Gastrocnemius medialis (tissue), 4 donors: ENCODE data around the gene CMTM1. TPM values are rescaled to one million over a fixed set of nuclear protein-coding genes. Genes with fewer than 3 reads are reported as not detected.

ENCODE experiments used
- ATAC-seq, 2 donors: fragments of 150-250 bp; one replicate each; pipeline ENCODE4 v1.9.1; 2016
- DNase-seq, 2 donors: peaks; one replicate each; pipeline ENCODE4 v3.0.0-alpha.2; 2019
- H3K27ac ChIP-seq, 4 donors: fragments of 200-600 bp; sonication (generic); 1 replicate in 1 of 4; 2 replicates in 3 of 4; pipeline ENCODE4 v1.5.1; 2016 to 2018; ENCODE audit warnings: mild to moderate bottlenecking in 2 of 4, moderate library complexity in 1 of 4
- H3K27me3 ChIP-seq, 3 donors: fragments of 200-600 bp; sonication (generic) in 2 of 3; 1 replicate in 1 of 3; 2 replicates in 2 of 3; pipeline versions ENCODE4 v1.5.1 to v1.6.0; 2016 to 2019; ENCODE audit warnings: mild to moderate bottlenecking in 1 of 3, moderate library complexity in 1 of 3
- H3K36me3 ChIP-seq, 2 donors: fragments of 200-600 bp; sonication (generic) in 1 of 2; one replicate each; pipeline ENCODE4 v1.5.1; 2017 to 2018
- H3K4me1 ChIP-seq, 2 donors: fragments of 200-600 bp; sonication (generic) in 1 of 2; one replicate each; pipeline ENCODE4 v1.5.1; 2016 to 2017; ENCODE audit warnings: mild to moderate bottlenecking in 2 of 2
- H3K4me3 ChIP-seq, 4 donors: fragments of 200-600 bp; sonication (generic) in 3 of 4; 1 replicate in 1 of 4; 2 replicates in 3 of 4; pipeline ENCODE4 v1.5.1; 2016 to 2019; ENCODE audit warnings: mild to moderate bottlenecking in 2 of 4
- H3K9me3 ChIP-seq, 3 donors: fragments of 200-600 bp; sonication (generic) in 2 of 3; 1 replicate in 1 of 3; 2 replicates in 2 of 3; pipeline ENCODE4 v1.5.1; 2016 to 2019
- CTCF ChIP-seq, 5 experiments: fragments of 450-650 bp in 3 of 5; fragments of 200-600 bp in 2 of 5; sonication (generic) in 2 of 5; IDR thresholded peaks in 4 of 5; conservative IDR thresholded peaks in 1 of 5; 1 replicate in 4 of 5; 2 replicates in 1 of 5; pipeline ENCODE4 v1.5.1; 2016 to 2019; ENCODE audit warnings: antibody characterized with exemption in 5 of 5, mild to moderate bottlenecking in 3 of 5, moderate library complexity in 3 of 5
- POLR2A ChIP-seq, 2 donors: fragments of 450-650 bp; IDR thresholded peaks; one replicate each; pipeline ENCODE4 v1.6.1; 2017; ENCODE audit warnings: antibody characterized with exemption in 2 of 2, mild to moderate bottlenecking in 2 of 2, moderate library complexity in 2 of 2
- in situ Hi-C, 4 donors: fragments of 200-750 bp; cut with MboI; loops; one replicate each; pipeline versions ENCODE4 v1.15.0 to v1.8.0; 2017; ENCODE audit warnings: low sequenced_read_pairs in 4 of 4
- intact Hi-C: fragments of 100-400 bp; cut with DNase I; formaldehyde crosslinking; loops from one replicate; pipeline ENCODE4 v1.15.1; 2023; ENCODE audit warnings: low total_unique reads
- total RNA-seq, 4 donors: library from RNA; depleted of rRNA; stranded (reverse); fragments of >200 nt; gene quantifications; one replicate each; pipeline versions ENCODE4 v1.1.0 to v1.2.3, GENCODE V29; 2016

Gene CMTM1
- total RNA-seq, 4 donors from 2014 or later: 0.31 TPM; not detected in 3

GRCh38 chr16:66538910-66539309, 27.3 kb upstream of the CMTM1 start:
- Histone ChIP-seq H3K27ac (peak overlapping the region in 2 of 4 donors; percentile 22 to 60), H3K9me3 (no peaks in the 10 kb centered on the region), H3K4me3 (no peak overlapping the region), H3K36me3 (peaks cover 0 to 44% of the 10 kb centered on the region in 2 donors), H3K4me1 (peaks cover 10 to 16% of the 10 kb centered on the region in 2 donors), H3K27me3 (no peaks in the 10 kb centered on the region)
- in situ Hi-C loops: no loop called here
- ATAC-seq (peak; percentile 39 to 62), DNase-seq (no peak)
- intact Hi-C loops: no loop called here
- TF ChIP-seq POLR2A (IDR thresholded peaks at IDR 0.05) (no peak), CTCF (IDR thresholded peaks at IDR 0.05 in 4 of 5, conservative IDR thresholded peaks at IDR 0.05 in 1 of 5) (no peak)

- ATAC-seq (no peak), DNase-seq (no peak)
- Histone ChIP-seq H3K27ac (no peak overlapping the region), H3K36me3 (peaks cover 0 to 44% of the 10 kb centered on the region in 2 donors), H3K27me3 (no peaks in the 10 kb centered on the region), H3K4me1 (peaks cover 7 to 8% of the 10 kb centered on the region in 2 donors), H3K9me3 (no peaks in the 10 kb centered on the region), H3K4me3 (no peak overlapping the region)
- intact Hi-C loops: no loop called here
- in situ Hi-C loops: no loop called here
- TF ChIP-seq POLR2A (IDR thresholded peaks at IDR 0.05): no peak
These were observed 26.4 kb upstream of the CMTM1 start for GRCh38 chr16:66539623-66540469.

GRCh38 chr16:66541388-66542355, 24.6 kb upstream of the CMTM1 start:
- Histone ChIP-seq H3K27ac (no peak overlapping the region), H3K36me3 (peaks cover 0 to 31% of the 10 kb centered on the region in 2 donors), H3K9me3 (no peaks in the 10 kb centered on the region), H3K27me3 (no peaks in the 10 kb centered on the region), H3K4me3 (no peak overlapping the region), H3K4me1 (peaks cover 7 to 8% of the 10 kb centered on the region in 2 donors)
- TF ChIP-seq POLR2A (IDR thresholded peaks at IDR 0.05): no peak
- TF ChIP-seq CTCF (IDR thresholded peaks at IDR 0.05 in 4 of 5, conservative IDR thresholded peaks at IDR 0.05 in 1 of 5): no peak
- ATAC-seq (no peak), DNase-seq (no peak)
- in situ Hi-C loops (no loop called here), intact Hi-C loops (no loop called here)

GRCh38 chr16:66542396-66542795, 23.8 kb upstream of the CMTM1 start:
- no peaks in the 10 kb centered on the region for H3K9me3 ChIP-seq
- TF ChIP-seq POLR2A (IDR thresholded peaks at IDR 0.05): no peak
- TF ChIP-seq CTCF (IDR thresholded peaks at IDR 0.05 in 4 of 5, conservative IDR thresholded peaks at IDR 0.05 in 1 of 5): no peak
- no peaks in the 10 kb centered on the region for H3K27me3 ChIP-seq
- no peak overlapping the region for H3K4me3 ChIP-seq
- ATAC-seq (no peak), DNase-seq (no peak)
- no peak overlapping the region for H3K27ac ChIP-seq
- peaks cover 7 to 8% of the 10 kb centered on the region in 2 donors for H3K4me1 ChIP-seq
- peaks cover 0 to 25% of the 10 kb centered on the region in 2 donors for H3K36me3 ChIP-seq
- in situ Hi-C loops (no loop called here), intact Hi-C loops (no loop called here)

GRCh38 chr16:66543541-66543940, 22.7 kb upstream of the CMTM1 start:
- intact Hi-C loops (no loop called here), in situ Hi-C loops (no loop called here)
- no peaks in the 10 kb centered on the region for H3K9me3 ChIP-seq
- ATAC-seq (no peak), DNase-seq (no peak)
- no peak overlapping the region for H3K4me3 ChIP-seq
- H3K27me3 ChIP-seq: no peaks in the 10 kb centered on the region
- H3K36me3 ChIP-seq: peaks cover 0 to 19% of the 10 kb centered on the region in 2 donors
- H3K27ac ChIP-seq: no peak overlapping the region
- peaks cover 7 to 15% of the 10 kb centered on the region in 2 donors for H3K4me1 ChIP-seq
- TF ChIP-seq POLR2A (IDR thresholded peaks at IDR 0.05): no peak
- no peak for TF ChIP-seq CTCF (IDR thresholded peaks at IDR 0.05 in 4 of 5, conservative IDR thresholded peaks at IDR 0.05 in 1 of 5)
